Kidney (tissue), 14 donors: ENCODE results near the gene RAD51B. TPM values are rescaled to one million over a fixed set of nuclear protein-coding genes. Genes with fewer than 3 reads are reported as not detected.
A peak's percentile ranks its signal among the peaks of the same experiment; 100 is the strongest.

Source experiments
- DNase-seq, 5 donors: peaks; one replicate each; pipeline ENCODE4 v3.0.0-alpha.2; 2013 to 2020
- FAIRE-seq: peaks from 2 replicates; lab custom pipeline; 2012; peaks lifted over from hg19 to GRCh38; lab: Jason Lieb, UNC
- H3K27ac ChIP-seq, 2 donors: one replicate each; pipeline ENCODE4 v1.7.0; 2013; ENCODE audit warnings: low read depth in 2 of 2, low read length in 2 of 2, inconsistent platforms in 1 of 2
- H3K27me3 ChIP-seq: one replicate; pipeline ENCODE4 v1.7.1; 2013; ENCODE audit warnings: low read length, inconsistent platforms; ENCODE audit not compliant: control insufficient read depth, insufficient read depth
- H3K36me3 ChIP-seq, 3 donors: one replicate each; pipeline versions ENCODE4 v1.7.0 to v1.7.1; 2013; ENCODE audit warnings: low read length in 3 of 3, control low read depth in 1 of 3, inconsistent platforms in 1 of 3; ENCODE audit not compliant: insufficient read depth in 3 of 3, control insufficient read depth in 2 of 3
- H3K4me1 ChIP-seq, 3 donors: one replicate each; pipeline versions ENCODE4 v1.7.0 to v1.7.1; 2013; ENCODE audit warnings: low read length in 3 of 3, inconsistent platforms in 1 of 3, low read depth in 1 of 3; ENCODE audit not compliant: control insufficient read depth in 2 of 3, insufficient read depth in 2 of 3
- H3K4me3 ChIP-seq, 3 donors: one replicate each; pipeline versions ENCODE4 v1.7.0 to v1.8.1; 2013; ENCODE audit warnings: low read length in 3 of 3, control low read depth in 1 of 3, inconsistent platforms in 1 of 3
- H3K9ac ChIP-seq, 3 donors: one replicate each; pipeline versions ENCODE4 v1.7.0 to v1.7.1; 2013; ENCODE audit warnings: low read length in 3 of 3, control low read depth in 1 of 3, inconsistent platforms in 1 of 3
- H3K9me3 ChIP-seq, 3 donors: one replicate each; pipeline versions ENCODE4 v1.7.0 to v1.7.1; 2013; ENCODE audit warnings: low read length in 3 of 3, control low read depth in 1 of 3, inconsistent platforms in 1 of 3; ENCODE audit not compliant: control insufficient read depth in 2 of 3, insufficient read depth in 1 of 3
- intact Hi-C: fragments of 100-400 bp; cut with DNase I; formaldehyde crosslinking; loops from one replicate; pipeline ENCODE4 v1.11.1; 2022
- polyA plus RNA-seq: library from polyadenylated mRNA; stranded (reverse); fragments of 350-450 nt; fragmentation: Illumina TruSeq; extraction: RNeasy Lipid Tissue Mini Kit (QIAGEN cat#74804); gene quantifications from one replicate; pipeline ENCODE4 v1.2.3, GENCODE V29; 2014; ENCODE audit warnings: low read depth, low replicate concordance; ENCODE audit not compliant: insufficient read depth
- total RNA-seq: library from RNA; stranded (reverse); fragmentation: NEBNext Ultra II Directional; extraction: Animal tissue kit (Norgen Biotek cat#: 25700); gene quantifications from one replicate; pipeline ENCODE4 v1.2.1, GENCODE V29; 2021
- TF ChIP-seq, protein P1 (sequence below): IDR thresholded peaks from 3 replicates; pipeline ENCODE4 v1.5.1; 2012; ENCODE audit warnings: mild to moderate bottlenecking, moderate library complexity, borderline replicate concordance; ENCODE audit not compliant: insufficient read depth; ENCODE audit errors: extremely low read depth
- donor health status: control.
- donor health status: control.
- donor health status: control.
- donor health status: control.
- donor health status: control.
- donor health status: DM: yes; HTN: yes; CAD: no.
- donor health status: Normal renal cell carcinoma (clear cell type).

RAD51B gene
- total and polyA plus RNA-seq, 2 donors from 2014 or later: 6.9 to 18.0 TPM

DNA sequence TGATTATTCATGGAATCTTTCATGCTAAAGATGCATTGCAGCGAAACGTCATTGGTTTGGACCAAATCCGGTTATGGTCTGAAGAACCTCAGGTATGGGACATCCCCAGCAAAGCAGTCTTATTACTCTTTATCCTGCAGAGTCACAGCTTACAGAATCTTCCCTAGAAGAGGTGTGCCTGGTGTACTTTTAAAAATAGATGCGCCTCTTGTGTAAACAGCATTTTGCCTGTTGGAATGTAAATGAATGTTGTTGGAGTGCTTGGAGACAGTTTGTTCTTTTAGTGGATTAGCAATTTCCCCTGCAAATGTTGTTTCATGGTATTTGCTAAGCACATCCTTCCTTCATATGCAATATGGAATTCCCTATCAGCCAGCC is 730.7 kb downstream of the RAD51B start:
- no peak overlapping the region for H3K4me3 ChIP-seq
- no peaks in the 10 kb centered on the region for H3K36me3 ChIP-seq
- peak overlapping the region in 1 of 2 donors; percentile 32 for H3K27ac ChIP-seq
- intact Hi-C loops: no loop called here
- no peak for FAIRE-seq
- no peaks in the 10 kb centered on the region for H3K27me3 ChIP-seq
- H3K9ac ChIP-seq: no peak overlapping the region
- H3K9me3 ChIP-seq: no peaks in the 10 kb centered on the region
- DNase-seq: peak in 2 of 5 donors; percentile 6 to 20
- TF ChIP-seq, protein P1, sequence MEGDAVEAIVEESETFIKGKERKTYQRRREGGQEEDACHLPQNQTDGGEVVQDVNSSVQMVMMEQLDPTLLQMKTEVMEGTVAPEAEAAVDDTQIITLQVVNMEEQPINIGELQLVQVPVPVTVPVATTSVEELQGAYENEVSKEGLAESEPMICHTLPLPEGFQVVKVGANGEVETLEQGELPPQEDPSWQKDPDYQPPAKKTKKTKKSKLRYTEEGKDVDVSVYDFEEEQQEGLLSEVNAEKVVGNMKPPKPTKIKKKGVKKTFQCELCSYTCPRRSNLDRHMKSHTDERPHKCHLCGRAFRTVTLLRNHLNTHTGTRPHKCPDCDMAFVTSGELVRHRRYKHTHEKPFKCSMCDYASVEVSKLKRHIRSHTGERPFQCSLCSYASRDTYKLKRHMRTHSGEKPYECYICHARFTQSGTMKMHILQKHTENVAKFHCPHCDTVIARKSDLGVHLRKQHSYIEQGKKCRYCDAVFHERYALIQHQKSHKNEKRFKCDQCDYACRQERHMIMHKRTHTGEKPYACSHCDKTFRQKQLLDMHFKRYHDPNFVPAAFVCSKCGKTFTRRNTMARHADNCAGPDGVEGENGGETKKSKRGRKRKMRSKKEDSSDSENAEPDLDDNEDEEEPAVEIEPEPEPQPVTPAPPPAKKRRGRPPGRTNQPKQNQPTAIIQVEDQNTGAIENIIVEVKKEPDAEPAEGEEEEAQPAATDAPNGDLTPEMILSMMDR: no peak
- H3K4me1 ChIP-seq: peaks cover 24 to 41% (median 30%) of the 10 kb centered on the region in 3 donors

DNA sequence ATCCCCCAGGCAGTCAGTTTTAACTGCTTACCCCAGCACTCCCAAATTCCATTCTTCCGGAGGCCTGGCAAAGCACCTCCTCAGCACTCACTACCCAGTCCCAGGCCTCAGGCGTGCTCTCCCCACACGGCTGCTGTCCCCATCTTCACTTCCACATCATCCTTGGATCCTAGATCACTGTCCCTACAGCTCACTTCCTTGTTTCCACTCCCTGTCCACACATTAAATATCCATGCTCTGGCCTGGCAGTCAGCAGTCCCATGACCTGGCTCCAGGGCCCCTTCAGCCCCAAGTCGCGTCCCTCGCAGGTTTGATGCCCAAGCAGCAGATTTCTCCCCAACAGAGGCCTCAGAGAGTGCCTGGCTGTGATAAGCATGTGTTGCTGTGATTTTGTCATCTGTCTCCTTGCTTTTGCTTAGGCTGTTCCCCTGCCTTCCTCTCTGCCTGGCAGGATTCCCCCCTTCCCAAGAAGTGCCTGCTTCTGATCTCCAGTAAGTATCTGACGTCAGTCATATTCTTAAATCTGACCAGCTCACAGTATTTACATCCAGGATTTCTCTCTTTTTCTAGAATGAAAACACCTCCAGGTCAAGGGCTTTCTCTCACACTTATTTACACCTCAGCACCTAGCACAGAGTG is 731.6 kb downstream of the RAD51B start:
- intact Hi-C loops: no loop called here
- no peak overlapping the region for H3K9ac ChIP-seq

DNA sequence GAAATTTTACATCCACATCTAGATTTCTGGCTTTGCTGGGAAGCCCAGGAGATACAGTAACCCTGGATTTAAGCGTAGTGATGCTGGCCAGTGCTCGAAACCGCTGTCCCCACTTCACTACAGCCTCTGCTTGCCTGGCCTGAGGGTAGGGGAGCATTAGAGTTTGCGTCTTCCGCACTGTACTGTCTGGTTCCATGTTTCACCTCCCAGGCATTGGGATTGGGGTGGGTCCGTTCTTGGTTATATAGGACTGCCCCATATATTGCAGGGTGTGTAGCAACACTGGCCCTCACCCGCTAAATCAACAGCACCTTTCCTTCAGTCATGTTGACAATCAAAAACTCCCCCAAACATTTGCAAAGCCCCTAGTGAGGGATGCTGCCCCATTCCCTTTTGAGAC is 732.5 kb downstream of the RAD51B start:
- peak in 2 of 5 donors; percentile 1 to 26 for DNase-seq
- no peak overlapping the region for H3K4me3 ChIP-seq
- no peaks in the 10 kb centered on the region for H3K27me3 ChIP-seq
- H3K27ac ChIP-seq: no peak overlapping the region
- FAIRE-seq: no peak
- peaks cover 24 to 31% (median 25%) of the 10 kb centered on the region in 3 donors for H3K4me1 ChIP-seq
- no peak overlapping the region for H3K9ac ChIP-seq
- H3K36me3 ChIP-seq: no peaks in the 10 kb centered on the region
- H3K9me3 ChIP-seq: no peaks in the 10 kb centered on the region
- TF ChIP-seq, protein P1: no peak
- intact Hi-C loops: no loop called here

More for the DNA sequence above, 731.6 kb downstream of the RAD51B start:
- Histone ChIP-seq H3K27ac (peak overlapping the region in 1 of 2 donors; percentile 32), H3K36me3 (no peaks in the 10 kb centered on the region), H3K4me3 (no peak overlapping the region), H3K9me3 (no peaks in the 10 kb centered on the region), H3K4me1 (peaks cover 24 to 36% (median 30%) of the 10 kb centered on the region in 3 donors), H3K27me3 (no peaks in the 10 kb centered on the region)
- FAIRE-seq (no peak), DNase-seq (peak in 2 of 5 donors; percentile 9 to 38)
- TF ChIP-seq, protein P1: no peak
